HuH-7 (cell line): ENCODE data around the gene ACSS2.
A peak's percentile ranks its signal among the peaks of the same experiment; 100 is the strongest.
"Not testable (repeated sequence)": the region's sequence is repeated elsewhere in the genome, so short reads cannot be mapped to it uniquely, and the experiment has no call there.

Experiments used
- DNase-seq: peaks from one replicate; pipeline ENCODE4 v3.0.0; 2011; ENCODE audit warnings: low spot score

Gene ACSS2

DNA sequence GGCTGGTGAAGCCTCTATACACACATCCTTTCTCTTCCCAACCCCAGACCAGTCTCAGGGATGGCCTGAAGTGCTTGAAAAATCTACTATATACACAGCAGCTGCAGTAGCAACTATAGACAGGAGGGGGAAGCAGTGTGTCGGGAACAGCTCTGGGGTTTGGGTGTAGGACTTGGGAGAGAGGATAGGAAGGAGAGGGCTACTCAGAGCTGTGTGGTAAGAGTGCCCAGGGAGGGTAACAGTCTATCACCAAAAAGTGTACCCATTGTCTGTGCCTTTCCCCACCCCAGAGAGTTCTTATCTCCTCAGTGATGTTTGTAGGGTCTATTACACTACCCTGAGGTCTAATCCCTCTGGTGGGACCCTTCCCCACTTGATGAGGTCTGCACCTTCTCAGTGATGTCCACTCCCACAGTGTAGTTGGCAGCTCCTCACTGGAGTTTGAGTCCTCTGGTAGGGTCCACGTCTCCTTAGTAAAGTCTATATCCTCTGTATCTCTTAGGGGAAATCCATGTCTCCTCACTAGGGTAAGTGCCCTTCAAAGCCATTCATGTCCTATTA, 2.2 kb upstream of the ACSS2 start:
- peak; percentile 97 for DNase-seq

DNA sequence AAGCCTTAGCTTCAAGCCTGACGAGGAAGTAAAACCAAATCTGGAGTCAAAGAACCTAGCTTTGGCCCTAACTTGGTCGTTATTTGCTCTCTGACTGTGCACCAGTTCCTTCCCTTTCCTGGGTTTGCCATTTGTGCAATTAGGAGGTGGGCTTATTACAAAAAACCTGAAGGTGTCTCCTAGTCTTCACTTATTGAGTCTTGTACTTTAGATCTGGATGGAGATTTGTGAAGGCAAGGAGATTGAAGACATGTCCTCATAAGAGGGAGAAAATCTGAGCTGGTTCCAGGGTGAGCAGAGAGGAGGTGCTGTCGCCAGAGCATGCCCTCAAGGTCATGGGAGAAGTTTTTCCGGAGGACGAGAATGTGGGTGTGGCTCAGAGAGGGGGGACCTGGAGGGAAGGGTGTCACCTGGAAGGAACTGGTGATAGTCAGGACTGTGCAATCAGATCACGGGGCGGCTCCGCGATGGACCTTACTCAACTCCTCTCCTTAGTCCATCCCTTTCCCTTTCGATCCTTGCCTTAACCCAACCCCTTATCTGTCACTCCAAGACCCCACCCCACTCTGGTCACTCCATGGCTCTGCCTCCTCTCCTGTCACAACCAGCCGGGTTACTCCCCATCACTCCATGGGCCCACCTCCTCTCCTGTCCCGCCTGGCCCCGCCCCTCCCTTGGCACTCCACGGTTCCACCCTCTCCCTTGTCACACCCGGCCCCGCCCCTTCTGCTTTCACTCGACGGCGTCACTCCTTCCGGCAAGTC, 588 bp upstream of the ACSS2 start:
- peak; percentile 98 for DNase-seq

DNA sequence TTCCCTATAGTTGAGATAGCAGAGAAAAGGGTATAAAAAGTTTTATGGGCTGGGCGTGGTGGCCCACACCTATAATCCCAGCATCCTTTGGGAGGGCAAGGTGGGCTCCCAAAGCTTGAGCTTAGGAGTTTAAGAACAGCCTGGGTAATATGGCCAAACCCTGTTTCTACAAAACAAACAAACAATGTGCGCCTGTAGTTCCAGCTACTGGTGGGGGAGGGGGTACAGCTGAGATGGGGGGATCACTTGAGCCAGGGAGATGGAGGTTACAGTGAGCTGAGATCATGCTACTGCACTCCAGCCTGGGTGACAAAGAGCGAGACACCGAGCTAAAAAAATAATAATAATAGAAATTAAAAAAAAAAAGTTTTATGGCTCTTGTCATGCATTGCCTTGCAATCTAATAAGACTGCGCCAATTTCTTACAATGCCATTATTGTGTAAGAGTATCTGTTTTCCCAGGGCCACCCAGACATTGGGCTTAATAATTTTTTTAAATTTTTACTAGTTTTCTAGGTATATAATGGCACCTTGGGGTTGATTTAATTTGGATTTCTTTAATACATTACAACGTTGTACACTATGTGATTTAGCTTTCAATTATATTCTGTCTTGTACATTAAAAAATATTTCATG, 3.9 kb downstream of the ACSS2 start:
- DNase-seq: no peak

DNA sequence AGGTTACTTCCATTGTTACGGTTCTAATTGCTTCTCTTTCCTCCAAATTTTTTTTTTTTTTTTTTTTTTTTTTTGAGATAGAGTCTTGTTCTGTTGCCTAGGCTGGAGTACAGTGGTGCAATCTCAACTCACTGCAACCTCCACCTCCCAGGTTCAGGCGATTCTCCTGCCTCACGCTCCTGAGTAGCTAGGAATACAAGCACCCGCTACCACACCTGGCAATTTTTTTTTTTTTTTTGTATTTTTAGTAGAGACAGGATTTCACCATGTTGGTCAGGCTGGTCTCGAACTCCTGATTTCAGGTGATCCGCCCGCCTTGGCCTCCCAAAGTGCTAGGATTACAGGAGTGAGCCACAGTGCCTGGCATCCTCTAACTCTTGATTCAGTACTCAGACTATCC, 4.6 kb downstream of the ACSS2 start:
- DNase-seq: not testable (repeated sequence)

DNA sequence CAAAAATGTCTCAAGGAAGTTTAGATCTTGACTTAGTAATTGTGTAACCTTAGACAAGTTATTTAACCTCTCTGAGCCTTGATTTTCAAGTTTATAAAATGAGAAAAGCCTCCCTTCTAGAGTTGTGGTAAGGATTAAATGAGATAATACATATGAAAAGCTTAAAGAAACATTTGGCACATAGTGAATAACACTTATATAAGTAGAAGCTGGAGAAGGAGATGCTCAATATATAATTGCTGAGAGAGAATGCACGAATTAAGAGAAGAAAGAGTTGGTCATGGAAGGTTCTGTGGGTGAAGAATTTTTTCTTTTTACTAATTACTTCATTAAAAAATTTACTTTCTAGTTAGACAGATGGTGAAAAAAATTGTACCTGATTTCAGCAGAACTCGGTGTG, 5.3 kb downstream of the ACSS2 start:
- DNase-seq: no peak

DNA sequence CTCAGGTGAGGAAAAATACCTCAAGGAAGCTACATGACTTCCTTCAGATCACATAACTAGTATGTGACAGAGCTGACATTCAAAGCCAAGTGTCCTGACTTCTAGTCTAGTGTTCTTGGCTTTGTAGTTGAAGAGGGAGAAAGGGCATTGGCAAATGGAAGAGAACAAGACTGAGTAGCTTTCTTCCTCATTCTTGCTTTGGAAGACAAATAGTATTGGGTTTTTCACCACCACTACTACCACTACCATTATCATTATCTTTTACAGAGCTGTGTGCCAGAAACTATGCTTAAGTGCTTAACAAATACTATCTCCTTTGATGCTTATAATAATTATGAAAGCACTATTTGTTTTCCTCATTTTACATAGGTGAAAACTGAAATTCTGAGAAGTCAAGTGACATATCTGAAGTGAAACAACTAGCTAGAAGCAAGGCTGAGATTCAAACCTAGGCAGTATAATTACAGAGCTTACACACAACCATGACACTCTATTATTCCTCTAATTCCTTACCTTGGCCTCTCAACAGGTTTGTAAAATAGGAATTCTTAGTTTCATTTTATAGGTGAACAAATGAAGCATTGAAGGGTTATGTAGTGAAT, 6.8 kb downstream of the ACSS2 start:
- no peak for DNase-seq

DNA sequence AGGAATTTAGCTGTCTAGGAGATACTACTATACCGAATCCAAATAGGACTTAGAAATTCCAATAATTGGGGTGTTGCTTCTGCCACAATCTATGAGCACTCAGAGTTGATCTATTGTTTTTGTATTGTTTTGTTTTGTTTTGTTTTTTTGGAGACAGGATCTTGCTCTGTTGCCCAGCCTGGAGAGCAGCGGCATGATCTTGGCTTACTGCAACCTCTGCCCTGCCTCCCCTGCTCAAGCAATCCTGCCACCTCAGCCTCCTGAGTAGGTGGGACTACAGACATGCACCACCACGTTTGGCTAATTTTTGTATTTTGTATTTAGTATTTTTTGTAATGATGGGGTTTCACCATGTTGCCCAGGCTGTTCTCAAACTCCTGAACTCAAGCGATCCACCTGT, 7.4 kb downstream of the ACSS2 start:
- DNase-seq: no peak

DNA sequence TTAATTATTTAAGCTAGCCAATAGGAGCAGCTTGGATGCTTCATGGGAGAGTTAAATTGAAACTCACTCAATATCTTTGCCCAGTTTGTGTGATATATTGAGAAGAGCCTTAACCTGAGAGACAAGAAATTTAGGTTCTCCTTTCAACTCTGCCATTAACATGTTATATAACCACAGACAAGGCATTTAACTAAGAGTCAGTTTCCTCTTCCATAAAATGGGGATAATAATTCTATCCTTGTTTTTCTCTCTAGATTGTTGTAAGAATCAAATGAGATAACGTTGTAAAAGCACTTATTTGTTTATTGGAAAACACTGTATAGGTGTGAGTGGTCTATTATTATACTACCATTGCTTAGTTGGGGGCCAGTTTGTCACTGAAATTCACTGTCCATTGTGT, 7.8 kb downstream of the ACSS2 start:
- DNase-seq: no peak

DNA sequence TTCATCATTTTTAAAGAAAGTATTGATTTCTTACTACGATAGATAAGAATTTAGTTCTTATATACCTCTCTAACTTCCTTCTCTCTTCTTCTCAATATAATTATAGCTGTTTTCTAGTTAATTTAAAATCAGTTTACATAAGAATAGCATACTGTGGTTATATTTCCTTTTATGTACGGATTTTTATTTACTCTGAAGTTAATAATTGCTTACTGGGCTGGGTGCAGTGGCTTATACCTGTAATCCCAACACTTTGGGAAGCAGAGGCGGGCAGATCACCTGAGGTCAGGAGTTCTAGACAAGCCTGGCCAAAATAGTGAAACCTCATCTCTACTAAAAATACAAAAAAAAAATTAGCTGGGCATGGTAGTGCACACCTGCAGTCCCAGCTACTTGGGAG, 9.7 kb downstream of the ACSS2 start:
- no peak for DNase-seq

DNA sequence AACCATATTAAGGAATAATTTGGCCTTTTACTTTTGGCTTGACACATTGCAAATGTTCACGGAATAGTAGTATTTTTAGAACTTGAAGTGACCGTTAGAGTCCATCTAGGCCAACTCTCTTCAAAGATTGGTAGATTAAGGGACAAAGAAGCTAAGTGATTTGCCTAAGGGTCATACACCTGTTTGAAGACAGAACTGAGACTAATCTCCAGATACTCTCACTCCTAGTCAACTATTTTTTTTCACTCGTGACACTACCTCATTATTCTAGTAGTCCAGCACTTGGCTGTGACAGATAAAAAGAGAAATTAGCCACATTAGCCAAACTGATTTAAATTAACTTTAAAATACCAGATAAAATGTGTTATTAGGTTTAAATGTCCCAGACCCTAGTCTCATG, 10.6 kb downstream of the ACSS2 start:
- DNase-seq: no peak

DNA sequence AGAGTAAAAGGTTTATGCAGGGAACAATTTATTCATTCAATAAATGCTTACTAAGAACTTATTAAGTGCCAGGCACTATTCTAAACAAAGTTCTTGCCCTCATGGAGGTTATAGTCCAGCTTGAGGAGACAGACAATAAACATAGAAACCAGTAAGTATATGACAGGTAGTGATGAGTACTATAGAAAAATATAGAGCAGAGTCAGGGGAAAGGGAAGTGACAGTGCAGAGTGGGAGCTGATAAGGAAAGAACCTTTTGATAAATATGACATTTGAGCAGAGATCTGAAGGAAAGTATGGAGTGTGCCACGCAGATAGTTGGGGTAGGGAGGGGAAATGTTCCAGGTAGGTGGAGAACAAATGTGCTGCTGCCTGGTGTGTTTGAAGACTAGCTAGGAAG, 12.1 kb downstream of the ACSS2 start:
- no peak for DNase-seq

DNA sequence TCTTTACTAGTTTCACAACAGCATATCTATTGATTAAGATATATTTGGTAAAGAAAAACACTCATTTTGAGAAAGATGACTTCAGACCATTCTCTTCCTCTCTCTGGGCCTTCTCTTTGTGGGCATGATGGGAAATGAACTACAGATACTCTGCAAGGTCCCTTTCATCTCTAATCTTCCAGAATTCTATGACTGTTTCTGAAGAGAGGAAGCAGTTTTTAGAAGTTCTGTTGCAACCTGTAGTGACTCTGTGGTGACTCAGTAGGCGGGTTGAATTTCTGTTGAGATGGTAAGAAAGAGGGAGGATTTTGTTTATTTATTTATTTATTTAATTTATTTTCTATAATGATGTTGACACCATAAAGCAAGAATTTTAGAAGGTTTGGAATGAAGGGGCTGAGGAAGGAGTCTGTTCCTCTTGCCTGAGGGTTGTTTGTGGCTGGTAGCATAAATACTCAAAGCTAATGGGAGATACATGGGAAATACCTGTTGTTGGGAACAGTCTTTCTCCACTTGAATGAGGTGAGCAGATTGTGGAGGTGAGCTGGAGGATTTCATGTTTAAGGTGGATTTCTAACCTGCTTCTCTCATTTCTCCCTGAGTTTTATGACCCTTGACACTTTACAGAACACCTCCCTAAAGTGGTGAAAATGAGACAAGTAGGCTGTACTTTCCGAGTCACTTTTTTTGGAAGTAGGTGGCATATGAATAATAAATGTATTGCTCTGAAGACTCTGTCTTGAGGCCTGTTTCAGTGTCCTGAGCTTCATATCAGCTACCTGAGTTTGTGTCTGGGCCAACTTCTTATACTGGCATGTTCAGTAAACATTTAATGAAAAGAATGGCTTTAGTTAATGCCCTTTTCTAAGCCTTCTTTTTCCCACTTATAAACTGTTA, 15.0 kb downstream of the ACSS2 start:
- DNase-seq: no peak

DNA sequence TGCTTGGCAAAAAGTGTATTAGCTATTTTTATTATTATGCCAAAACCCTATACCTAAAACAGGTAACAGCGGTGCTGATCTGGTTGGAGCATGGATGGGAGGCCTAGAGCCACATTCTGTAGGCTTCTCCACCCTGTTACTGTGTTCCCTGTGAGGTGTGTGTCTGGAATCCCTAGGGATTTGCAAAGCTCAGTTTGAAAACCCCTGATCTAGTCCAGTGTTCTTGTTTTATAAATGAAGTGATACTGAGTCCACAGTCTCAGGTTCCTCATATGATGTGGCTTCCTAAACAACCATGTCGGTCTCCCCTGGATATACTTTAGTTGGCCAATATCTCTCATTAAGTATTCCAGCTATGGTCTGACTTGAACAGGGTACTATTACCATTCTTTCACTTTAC, 16.3 kb downstream of the ACSS2 start:
- DNase-seq: no peak

DNA sequence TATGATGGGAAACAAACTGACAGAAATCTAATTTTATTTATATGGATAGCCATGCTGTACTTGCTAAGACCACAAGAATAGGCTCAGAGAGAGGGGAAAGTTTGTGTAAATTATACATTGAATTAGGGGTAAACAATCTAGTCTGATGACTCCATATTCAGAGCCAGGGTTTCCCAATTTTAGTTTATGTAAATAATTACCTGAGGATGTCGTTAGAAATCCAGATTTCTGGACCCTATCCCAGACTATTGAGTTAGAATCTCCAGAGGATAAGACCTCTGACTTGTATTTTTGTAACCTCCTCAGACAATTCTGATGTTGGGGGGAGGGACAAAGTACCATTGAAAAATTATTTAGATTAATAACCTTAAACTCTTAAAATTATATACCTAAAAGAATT, 18.3 kb downstream of the ACSS2 start:
- DNase-seq: no peak

DNA sequence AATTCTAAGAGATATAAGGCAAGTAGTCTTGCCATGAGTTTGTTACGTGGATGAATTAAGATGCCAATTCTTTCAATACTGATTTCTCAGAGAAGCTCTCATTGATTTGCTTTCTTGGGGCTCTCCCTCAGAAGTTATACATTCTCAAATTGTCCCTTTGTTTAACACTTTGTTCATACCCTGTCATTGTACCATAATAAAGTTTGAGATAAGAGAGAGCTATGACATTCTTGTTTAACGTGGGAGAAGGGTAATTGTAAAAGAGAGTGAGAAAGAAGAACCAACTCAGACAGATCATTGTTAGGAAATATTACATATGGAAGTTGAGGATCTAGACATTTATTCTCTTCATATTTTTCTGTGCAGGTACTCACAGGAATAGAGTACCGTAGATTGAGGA, 19.1 kb downstream of the ACSS2 start:
- DNase-seq: no peak

DNA sequence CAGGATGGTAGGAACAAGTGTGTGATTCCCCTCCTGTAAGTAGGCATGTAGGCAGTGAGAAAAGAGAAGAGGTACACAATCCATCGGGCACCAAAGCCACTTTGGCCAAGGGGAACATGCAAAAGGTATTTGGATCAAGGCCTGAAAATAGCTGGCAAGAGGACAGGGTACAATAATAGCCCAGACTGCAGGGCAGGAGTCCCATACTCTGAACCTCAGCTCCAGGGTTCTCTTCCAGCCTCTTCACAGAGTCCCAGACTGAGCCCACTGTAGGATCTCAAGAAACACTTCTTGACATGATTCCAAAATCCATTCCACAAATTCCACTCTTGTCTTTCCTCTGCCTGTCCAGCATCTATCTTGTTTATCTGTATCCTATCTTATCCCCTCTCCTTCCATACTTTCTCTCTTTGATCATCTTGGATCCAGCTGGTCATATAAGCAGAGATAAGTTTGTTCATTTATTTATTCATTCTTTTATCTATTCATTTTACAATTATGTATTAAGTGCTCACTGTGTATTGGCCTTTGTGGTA, 19.7 kb downstream of the ACSS2 start:
- DNase-seq: no peak

DNA sequence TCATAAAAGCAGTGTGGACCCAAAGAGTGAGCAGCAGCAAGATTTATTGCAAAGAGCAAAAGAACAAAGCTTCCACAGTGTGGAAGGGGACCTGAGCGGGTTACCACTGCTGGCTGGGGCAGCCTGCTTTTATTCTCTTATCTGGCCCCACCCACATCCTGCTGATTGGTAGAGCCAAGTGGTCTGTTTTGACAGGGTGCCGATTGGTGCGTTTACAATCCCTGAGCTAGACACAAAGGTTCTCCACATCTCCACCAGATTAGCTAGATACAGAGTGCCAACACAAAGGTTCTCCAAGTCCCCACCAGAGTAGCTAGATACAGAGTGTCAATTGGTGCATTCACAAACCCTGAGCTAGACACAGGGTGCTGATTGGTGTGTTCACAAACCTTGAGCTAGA, 21.7 kb downstream of the ACSS2 start:
- DNase-seq: not testable (repeated sequence)

DNA sequence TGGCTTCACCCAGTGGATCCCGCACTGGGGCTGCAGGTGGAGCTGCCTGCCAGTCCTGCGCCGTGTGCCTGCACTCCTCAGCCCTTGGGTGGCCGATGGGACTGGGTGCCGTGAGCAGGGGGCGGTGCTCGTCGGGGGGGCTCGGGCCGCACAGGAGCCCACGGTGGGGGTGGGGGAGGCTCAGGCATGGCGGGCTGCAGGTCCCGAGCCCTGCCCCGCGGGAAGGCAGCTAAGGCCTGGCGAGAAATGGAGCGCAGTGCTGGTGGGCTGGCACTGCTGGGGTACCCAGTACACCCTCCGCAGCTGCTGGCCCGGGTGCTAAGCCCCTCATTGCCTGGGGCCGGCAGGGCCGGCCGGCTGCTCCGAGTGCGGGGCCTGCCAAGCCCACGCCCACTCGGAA, 22.3 kb downstream of the ACSS2 start:
- not testable (repeated sequence) for DNase-seq

DNA sequence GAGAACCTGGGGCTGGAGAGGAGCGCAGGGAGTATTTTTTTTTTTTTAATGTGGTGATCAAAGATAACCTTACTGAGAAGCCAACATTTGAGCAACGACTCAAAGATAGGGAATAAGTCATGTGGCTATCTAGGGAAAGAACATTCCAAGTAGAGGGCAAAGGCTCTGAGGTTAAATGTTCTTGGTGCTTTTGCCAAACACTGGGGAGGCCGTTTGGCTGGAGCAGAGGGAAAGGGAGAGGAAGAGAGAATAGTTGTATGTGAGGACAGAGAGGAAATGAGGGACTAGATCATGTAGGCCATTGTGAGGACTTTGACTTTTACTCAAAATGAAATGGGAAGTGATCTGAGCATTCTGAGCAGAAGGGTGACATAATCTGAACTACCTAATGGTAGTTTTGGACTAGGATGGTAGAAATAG, 27.8 kb downstream of the ACSS2 start:
- DNase-seq: no peak

DNA sequence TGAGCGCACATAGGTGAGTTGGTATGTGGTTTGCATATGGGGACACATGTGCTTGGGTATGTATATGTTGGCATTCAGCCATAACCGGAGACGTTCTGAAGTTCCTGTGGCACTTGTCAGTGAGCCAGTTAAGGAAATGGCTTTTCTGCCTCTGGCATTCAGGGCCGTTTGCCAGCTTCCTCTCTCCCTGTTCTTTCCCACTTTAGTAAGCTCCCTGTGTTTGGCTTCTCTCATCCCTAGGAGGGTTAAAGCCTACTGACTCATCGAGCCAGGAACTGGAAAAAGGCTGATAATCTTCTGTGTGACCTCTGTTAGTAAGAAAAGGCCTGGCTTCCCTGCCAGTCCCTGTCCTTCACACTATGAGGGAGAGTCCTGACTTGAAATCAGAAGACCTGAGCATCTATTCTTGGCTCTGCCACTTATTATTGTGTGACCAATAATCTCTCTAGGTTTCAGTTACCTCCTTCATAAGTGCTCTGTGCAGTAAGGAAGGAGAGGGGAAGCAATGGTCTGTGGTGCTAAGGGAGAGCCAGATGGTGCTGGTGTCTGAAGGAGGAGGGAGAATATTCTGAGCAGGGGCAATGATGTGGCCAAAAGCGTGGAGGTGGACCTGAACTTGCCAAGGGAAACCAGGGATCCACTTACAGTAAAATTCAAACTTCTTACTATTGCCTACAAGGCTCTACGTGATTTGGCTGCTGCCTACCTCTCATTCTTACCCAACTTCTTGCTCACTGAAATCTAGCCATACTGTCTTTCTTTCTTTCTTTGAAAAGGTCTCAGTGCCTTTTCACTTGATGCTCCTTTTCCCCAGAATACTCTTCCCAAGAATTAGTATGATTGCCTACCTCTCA, 31.4 kb downstream of the ACSS2 start:
- DNase-seq: no peak

DNA sequence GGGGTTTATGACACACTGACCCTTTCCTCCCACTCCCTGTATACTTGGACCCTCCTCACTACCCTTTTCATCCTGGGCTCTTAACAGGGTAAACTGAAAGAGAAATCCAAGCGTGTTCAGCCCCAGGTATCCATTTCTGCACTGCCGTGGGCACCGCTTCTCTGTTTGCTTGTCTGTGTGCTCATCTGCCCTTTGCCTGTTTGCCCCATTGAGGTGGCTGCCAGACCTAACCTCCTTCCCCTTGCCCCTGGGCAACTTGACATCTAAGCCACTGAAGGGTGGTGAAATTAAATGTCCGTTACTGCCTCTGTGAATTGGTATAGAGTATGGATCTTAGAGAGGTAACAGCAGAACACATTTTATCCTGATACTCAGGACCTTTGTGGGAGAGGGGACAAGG, 38.7 kb downstream of the ACSS2 start:
- DNase-seq: no peak
